HUES6 (cell line): ENCODE data around the gene NAA35.
"Not testable (repeated sequence)": the region's sequence is repeated elsewhere in the genome, so short reads cannot be mapped to it uniquely, and the experiment has no call there.

Experiments used
- H3K27ac ChIP-seq: 2 replicates; pipeline ENCODE4 v1.7.0; 2013; ENCODE audit warnings: low read depth, mild to moderate bottlenecking, low read length, inconsistent platforms
- H3K27me3 ChIP-seq: 2 replicates; pipeline ENCODE4 v1.6.1; 2013; ENCODE audit warnings: low read length; ENCODE audit not compliant: control insufficient read depth, insufficient read depth
- H3K36me3 ChIP-seq: 2 replicates; pipeline ENCODE4 v1.6.1; 2013; ENCODE audit warnings: low read length; ENCODE audit not compliant: control insufficient read depth, insufficient read depth
- H3K4me1 ChIP-seq: 2 replicates; pipeline ENCODE4 v1.6.1; 2013; ENCODE audit warnings: low read length; ENCODE audit not compliant: control insufficient read depth, insufficient read depth
- H3K4me3 ChIP-seq: 2 replicates; pipeline ENCODE4 v1.5.1; 2013; ENCODE audit warnings: low read depth, low read length
- H3K9ac ChIP-seq: one replicate; pipeline ENCODE4 v1.6.1; 2013; ENCODE audit warnings: mild to moderate bottlenecking, low read length
- H3K9me3 ChIP-seq: 2 replicates; pipeline ENCODE4 v1.6.1; 2013; ENCODE audit warnings: low read depth, low read length; ENCODE audit not compliant: control insufficient read depth, insufficient read depth

NAA35 gene

GRCh38 chr9:85944672-85945071 lies 3.7 kb downstream of the NAA35 start:
- H3K27ac ChIP-seq, result no peak overlapping the region; the same call in 1 of the 2 replicates
- H3K4me3 ChIP-seq, result no peak overlapping the region
- H3K9me3 ChIP-seq, result no peaks in the 10 kb centered on the region
- no peak overlapping the region for H3K9ac ChIP-seq
- H3K27me3 ChIP-seq, result no peaks in the 10 kb centered on the region
- peaks cover 51% of the 10 kb centered on the region for H3K36me3 ChIP-seq
- H3K4me1 ChIP-seq, result peaks cover 9% of the 10 kb centered on the region

- H3K9ac ChIP-seq, result no peak overlapping the region
- H3K36me3 ChIP-seq, result peaks cover 52% of the 10 kb centered on the region
- no peaks in the 10 kb centered on the region for H3K27me3 ChIP-seq
- no peaks in the 10 kb centered on the region for H3K9me3 ChIP-seq
- H3K27ac ChIP-seq, result no peak overlapping the region
- H3K4me3 ChIP-seq, result no peak overlapping the region
- no peaks in the 10 kb centered on the region for H3K4me1 ChIP-seq
Measured at GRCh38 chr9:85949586-85950335, 8.8 kb downstream of the NAA35 start.

- no peak overlapping the region for H3K4me3 ChIP-seq
- peaks cover 64% of the 10 kb centered on the region for H3K36me3 ChIP-seq
- no peaks in the 10 kb centered on the region for H3K4me1 ChIP-seq
- no peaks in the 10 kb centered on the region for H3K27me3 ChIP-seq
- H3K9ac ChIP-seq, result no peak overlapping the region
- no peak overlapping the region for H3K27ac ChIP-seq
- H3K9me3 ChIP-seq, result no peaks in the 10 kb centered on the region
Measured at GRCh38 chr9:85959955-85960354, 19.0 kb downstream of the NAA35 start.

- H3K9ac ChIP-seq, result no peak overlapping the region
- H3K27ac ChIP-seq, result no peak overlapping the region
- H3K9me3 ChIP-seq, result no peaks in the 10 kb centered on the region
- H3K36me3 ChIP-seq, result peaks cover 71% of the 10 kb centered on the region
- H3K4me3 ChIP-seq, result no peak overlapping the region
- no peaks in the 10 kb centered on the region for H3K27me3 ChIP-seq
- H3K4me1 ChIP-seq, result no peaks in the 10 kb centered on the region
Measured at GRCh38 chr9:85960688-85961093, 19.7 kb downstream of the NAA35 start.

GRCh38 chr9:85964526-85964925 lies 23.6 kb downstream of the NAA35 start:
- Histone ChIP-seq H3K9ac (no peak overlapping the region), H3K4me3 (no peak overlapping the region), H3K27ac (no peak overlapping the region), H3K36me3 (peaks cover 74% of the 10 kb centered on the region), H3K4me1 (no peaks in the 10 kb centered on the region), H3K9me3 (no peaks in the 10 kb centered on the region), H3K27me3 (no peaks in the 10 kb centered on the region)

GRCh38 chr9:85964949-85965348 lies 24.0 kb downstream of the NAA35 start:
- Histone ChIP-seq H3K36me3 (peaks cover 74% of the 10 kb centered on the region), H3K4me3 (no peak overlapping the region), H3K27me3 (no peaks in the 10 kb centered on the region), H3K27ac (no peak overlapping the region), H3K4me1 (no peaks in the 10 kb centered on the region), H3K9ac (no peak overlapping the region), H3K9me3 (no peaks in the 10 kb centered on the region)

GRCh38 chr9:85969727-85970126 lies 28.8 kb downstream of the NAA35 start:
- Histone ChIP-seq H3K36me3 (peaks cover 71% of the 10 kb centered on the region), H3K9me3 (no peaks in the 10 kb centered on the region), H3K27ac (no peak overlapping the region), H3K9ac (no peak overlapping the region), H3K4me3 (no peak overlapping the region), H3K4me1 (no peaks in the 10 kb centered on the region), H3K27me3 (no peaks in the 10 kb centered on the region)

- no peaks in the 10 kb centered on the region for H3K27me3 ChIP-seq
- H3K4me1 ChIP-seq, result no peaks in the 10 kb centered on the region
- no peak overlapping the region for H3K27ac ChIP-seq
- no peak overlapping the region for H3K9ac ChIP-seq
- H3K4me3 ChIP-seq, result no peak overlapping the region
- peaks cover 71% of the 10 kb centered on the region for H3K36me3 ChIP-seq
- H3K9me3 ChIP-seq, result no peaks in the 10 kb centered on the region
Measured at GRCh38 chr9:85971731-85972130, 30.8 kb downstream of the NAA35 start.

GRCh38 chr9:85973238-85973637 lies 32.3 kb downstream of the NAA35 start:
- Histone ChIP-seq H3K36me3 (peaks cover 83% of the 10 kb centered on the region), H3K4me3 (no peak overlapping the region), H3K9me3 (no peaks in the 10 kb centered on the region), H3K27ac (no peak overlapping the region), H3K9ac (no peak overlapping the region), H3K27me3 (no peaks in the 10 kb centered on the region), H3K4me1 (no peaks in the 10 kb centered on the region)

GRCh38 chr9:85974055-85974547 lies 33.2 kb downstream of the NAA35 start:
- not testable (repeated sequence) for H3K9ac ChIP-seq, H3K9me3 ChIP-seq, H3K27me3 ChIP-seq, H3K27ac ChIP-seq, H3K4me1 ChIP-seq, H3K4me3 ChIP-seq
- peaks cover 84% of the 10 kb centered on the region for H3K36me3 ChIP-seq

GRCh38 chr9:85978496-85978895 lies 37.5 kb downstream of the NAA35 start:
- Histone ChIP-seq H3K27ac (no peak overlapping the region), H3K27me3 (no peaks in the 10 kb centered on the region), H3K36me3 (peaks cover 93% of the 10 kb centered on the region), H3K4me3 (no peak overlapping the region), H3K9ac (no peak overlapping the region), H3K4me1 (no peaks in the 10 kb centered on the region), H3K9me3 (no peaks in the 10 kb centered on the region)
